Panc1 (cell line): ENCODE measurements around the gene GNL1. TPM values are rescaled to one million over a fixed set of nuclear protein-coding genes. Genes with fewer than 3 reads are reported as not detected.

Experiments used
- ATAC-seq: fragments of 200-7000 bp; cut with Tn5 transposase; 2 replicates; pipeline ENCODE4 v1.9.1; 2020; ENCODE audit warnings: mild to moderate bottlenecking, moderate library complexity
- BruUV-seq: library from RNA; stranded (reverse); fragments of 400-500 nt; replicated peaks from 2 replicates; lab custom pipeline; 2021; lab: Mats Ljungman, UMichigan
- CTCF ChIA-PET: fragments of 300-600 bp; sonication (Branson Sonifier 250); formaldehyde crosslinking; loops from one replicate; lab custom pipeline; 2022; ENCODE audit warnings: antibody characterized with exemption; lab: Charles Lee
- POLR2A ChIA-PET: fragments of 300-600 bp; sonication (Branson Sonifier 250); formaldehyde crosslinking; loops from one replicate; lab custom pipeline; 2022; ENCODE audit warnings: antibody characterized with exemption; lab: Charles Lee
- DNase-seq: peaks from one replicate; pipeline ENCODE4 v3.0.0-alpha.2; 2010; ENCODE audit warnings: low read depth, low spot score
- H3K27ac ChIP-seq: 2 replicates; pipeline ENCODE4 v1.5.1; 2011; ENCODE audit warnings: mild to moderate bottlenecking, low read length, inconsistent platforms
- H3K27me3 ChIP-seq: fragments of 200-500 bp; sonication (Bioruptor generic); 2 replicates; pipeline ENCODE4 v1.6.0; 2014; ENCODE audit warnings: low read length, inconsistent platforms; ENCODE audit not compliant: control insufficient read depth, insufficient read depth
- H3K36me3 ChIP-seq: fragments of 200-500 bp; sonication (Bioruptor generic); 2 replicates; pipeline ENCODE4 v1.5.1; 2014; ENCODE audit warnings: inconsistent platforms, mild to moderate bottlenecking, low read length, moderate library complexity; ENCODE audit not compliant: control insufficient read depth, insufficient read depth
- H3K4me1 ChIP-seq: 2 replicates; pipeline ENCODE4 v1.5.1; 2011; ENCODE audit warnings: inconsistent platforms, mild to moderate bottlenecking, low read length, moderate library complexity; ENCODE audit not compliant: control insufficient read depth, insufficient read depth
- H3K4me3 ChIP-seq, 2 experiments: 2 replicates each; pipeline ENCODE4 v1.5.1; 2011 to 2012; ENCODE audit warnings: low read depth in 2 of 2, low read length in 2 of 2, mild to moderate bottlenecking in 2 of 2, inconsistent platforms in 1 of 2, moderate library complexity in 1 of 2
- H3K9me3 ChIP-seq: fragments of 200-500 bp; sonication (Bioruptor generic); 2 replicates; pipeline ENCODE4 v1.5.1; 2014; ENCODE audit warnings: low read depth, mild to moderate bottlenecking, inconsistent platforms, low read length, moderate library complexity; ENCODE audit not compliant: control insufficient read depth, insufficient read depth
- CTCF ChIP-seq: fragments of 450-650 bp; IDR thresholded peaks from 2 replicates; pipeline ENCODE4 v1.5.1; 2017; ENCODE audit warnings: mild to moderate bottlenecking
- POLR2AphosphoS5 ChIP-seq: IDR thresholded peaks from 2 replicates; pipeline ENCODE4 v1.6.1; 2012; ENCODE audit warnings: mild to moderate bottlenecking, low read depth, low read length, moderate library complexity
- REST ChIP-seq, 2 experiments: IDR thresholded peaks; 2 replicates each; pipeline ENCODE4 v1.6.1; 2011 to 2012; ENCODE audit warnings: low read depth in 2 of 2, control low read depth in 1 of 2, low read length in 1 of 2, mild to moderate bottlenecking in 1 of 2, moderate library complexity in 1 of 2; ENCODE audit not compliant: insufficient read depth in 1 of 2
- SIN3A ChIP-seq: IDR thresholded peaks from 2 replicates; pipeline ENCODE4 v1.6.1; 2012; ENCODE audit warnings: low read depth, mild to moderate bottlenecking, low read length, moderate library complexity, borderline replicate concordance; ENCODE audit not compliant: insufficient read depth
- TCF7L2 ChIP-seq: IDR thresholded peaks from 2 replicates; pipeline ENCODE4 v1.6.1; 2011; ENCODE audit warnings: mild to moderate bottlenecking, low read depth, low read length, inconsistent platforms
- in situ Hi-C: cut with HindIII; loops from 2 replicates; pipeline ENCODE4 v1.10.0; 2016; ENCODE audit warnings: low sequenced_read_pairs, low pct_unique_long_range_greater_than_20kb
- intact Hi-C: fragments of 100-400 bp; cut with micrococcal nuclease; formaldehyde crosslinking; loops from one replicate; pipeline ENCODE4 v1.10.0; 2022; ENCODE audit not compliant: unreplicated experiment
- total RNA-seq: library from RNA; stranded (reverse); gene quantifications from one replicate; pipeline ENCODE4 v1.2.1, GENCODE V29; 2021; ENCODE audit not compliant: unreplicated experiment

Gene GNL1
- total RNA-seq, 1 experiment from 2014 or later, result 90.6 TPM

- BruUV-seq, result no TSS peak
- ATAC-seq (no peak), DNase-seq (no peak)
- ChIA-PET POLR2A (no interaction called here), CTCF (no interaction called here)
- H3K9me3 ChIP-seq, result no peaks in the 10 kb centered on the region
- no peaks in the 10 kb centered on the region for H3K4me1 ChIP-seq
- H3K27ac ChIP-seq, result no peak overlapping the region
- in situ Hi-C loops (no loop called here), intact Hi-C loops (no loop called here)
- no peaks in the 10 kb centered on the region for H3K27me3 ChIP-seq
- TF ChIP-seq SIN3A, result no peak
- TF ChIP-seq REST (IDR thresholded peaks at IDR 0.05; ENCODE audit: insufficient read depth in 1 of 2, low read depth in 2 of 2, low read length in 1 of 2), result no peak
- TF ChIP-seq POLR2AphosphoS5, result no peak
- no peak for TF ChIP-seq CTCF
- no peak for TF ChIP-seq TCF7L2
- H3K36me3 ChIP-seq, result peaks cover 19% of the 10 kb centered on the region; the same call in 1 of the 2 replicates
- H3K4me3 ChIP-seq, result no peak overlapping the region
Measured at GRCh38 chr6:30590509-30590908, 34.2 kb upstream of the GNL1 start.

- ChIA-PET CTCF (no interaction called here), POLR2A (no interaction called here)
- no peak for TF ChIP-seq REST (IDR thresholded peaks at IDR 0.05; ENCODE audit: insufficient read depth in 1 of 2, low read depth in 2 of 2, low read length in 1 of 2)
- no peak for TF ChIP-seq TCF7L2
- no peak for TF ChIP-seq POLR2AphosphoS5
- TF ChIP-seq SIN3A, result no peak
- TF ChIP-seq CTCF, result no peak
- DNase-seq (no peak), ATAC-seq (no peak)
- BruUV-seq, result no TSS peak
- H3K36me3 ChIP-seq, result peaks cover 19% of the 10 kb centered on the region; the same call in 1 of the 2 replicates
- no peaks in the 10 kb centered on the region for H3K9me3 ChIP-seq
- in situ Hi-C loops (no loop called here), intact Hi-C loops (no loop called here)
- no peak overlapping the region for H3K4me3 ChIP-seq
- H3K27ac ChIP-seq, result no peak overlapping the region
- no peaks in the 10 kb centered on the region for H3K27me3 ChIP-seq
- H3K4me1 ChIP-seq, result no peaks in the 10 kb centered on the region
Measured at GRCh38 chr6:30589754-30590358, 33.6 kb upstream of the GNL1 start.
